ENCODE data around the gene GRIK5. TPM values are rescaled to one million over a fixed set of nuclear protein-coding genes. Genes with fewer than 3 reads are reported as not detected.

The GRIK5 gene
- total RNA-seq, 1 donor from 2014 or later, result 5.1 TPM

DNA sequence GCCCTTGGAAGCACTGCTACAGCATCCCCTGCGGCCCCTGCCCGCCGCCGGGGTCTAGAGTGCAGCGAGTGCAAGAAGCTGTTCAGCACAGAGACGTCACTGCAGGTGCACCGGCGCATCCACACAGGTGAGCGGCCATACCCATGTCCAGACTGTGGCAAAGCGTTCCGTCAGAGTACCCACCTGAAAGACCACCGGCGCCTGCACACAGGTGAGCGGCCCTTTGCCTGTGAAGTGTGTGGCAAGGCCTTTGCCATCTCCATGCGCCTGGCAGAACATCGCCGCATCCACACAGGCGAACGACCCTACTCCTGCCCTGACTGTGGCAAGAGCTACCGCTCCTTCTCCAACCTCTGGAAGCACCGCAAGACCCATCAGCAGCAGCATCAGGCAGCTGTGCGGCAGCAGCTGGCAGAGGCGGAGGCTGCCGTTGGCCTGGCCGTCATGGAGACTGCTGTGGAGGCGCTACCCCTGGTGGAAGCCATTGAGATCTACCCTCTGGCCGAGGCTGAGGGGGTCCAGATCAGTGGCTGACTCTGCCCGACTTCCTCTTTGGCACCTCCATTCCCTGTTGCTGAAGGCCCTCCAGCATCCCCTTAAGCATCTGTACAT is 10.9 kb upstream of the GRIK5 start:
- no peak for ATAC-seq
- DNase-seq (ENCODE audit: missing footprints), result no peak
- intact Hi-C loops (cut with DNase I), result no loop called here

DNA sequence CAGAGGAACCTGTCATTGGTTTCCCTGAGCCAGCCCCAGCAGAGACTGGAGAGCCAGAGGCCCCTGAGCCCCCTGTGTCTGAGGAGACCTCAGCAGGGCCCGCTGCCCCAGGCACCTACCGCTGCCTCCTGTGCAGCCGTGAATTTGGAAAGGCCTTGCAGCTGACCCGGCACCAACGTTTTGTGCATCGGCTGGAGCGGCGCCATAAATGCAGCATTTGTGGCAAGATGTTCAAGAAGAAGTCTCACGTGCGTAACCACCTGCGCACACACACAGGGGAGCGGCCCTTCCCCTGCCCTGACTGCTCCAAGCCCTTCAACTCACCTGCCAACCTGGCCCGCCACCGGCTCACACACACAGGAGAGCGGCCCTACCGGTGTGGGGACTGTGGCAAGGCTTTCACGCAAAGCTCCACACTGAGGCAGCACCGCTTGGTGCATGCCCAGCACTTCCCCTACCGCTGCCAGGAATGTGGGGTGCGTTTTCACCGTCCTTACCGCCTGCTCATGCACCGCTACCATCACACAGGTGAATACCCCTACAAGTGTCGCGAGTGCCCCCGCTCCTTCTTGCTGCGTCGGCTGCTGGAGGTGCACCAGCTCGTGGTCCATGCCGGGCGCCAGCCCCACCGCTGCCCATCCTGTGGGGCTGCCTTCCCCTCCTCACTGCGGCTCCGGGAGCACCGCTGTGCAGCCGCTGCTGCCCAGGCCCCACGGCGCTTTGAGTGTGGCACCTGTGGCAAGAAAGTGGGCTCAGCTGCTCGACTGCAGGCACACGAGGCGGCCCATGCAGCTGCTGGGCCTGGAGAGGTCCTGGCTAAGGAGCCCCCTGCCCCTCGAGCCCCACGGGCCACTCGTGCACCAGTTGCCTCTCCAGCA is 10.1 kb upstream of the GRIK5 start:
- intact Hi-C loops (cut with DNase I), result no loop called here
- DNase-seq (ENCODE audit: missing footprints), result no peak
- no peak for ATAC-seq

DNA sequence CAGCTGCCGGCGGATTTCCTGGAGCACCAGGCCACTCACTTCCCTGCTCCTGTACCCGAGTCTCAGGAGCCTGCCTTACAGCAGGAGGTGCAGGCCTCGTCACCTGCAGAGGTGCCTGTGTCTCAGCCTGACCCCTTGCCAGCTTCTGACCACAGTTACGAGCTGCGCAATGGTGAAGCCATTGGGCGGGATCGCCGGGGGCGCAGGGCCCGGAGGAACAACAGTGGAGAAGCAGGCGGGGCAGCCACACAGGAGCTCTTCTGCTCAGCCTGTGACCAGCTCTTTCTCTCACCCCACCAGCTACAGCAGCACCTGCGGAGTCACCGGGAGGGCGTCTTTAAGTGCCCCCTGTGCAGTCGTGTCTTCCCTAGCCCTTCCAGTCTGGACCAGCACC is 9.3 kb upstream of the GRIK5 start:
- ATAC-seq, result no peak
- DNase-seq (ENCODE audit: missing footprints), result no peak
- intact Hi-C loops (cut with DNase I), result no loop called here

DNA sequence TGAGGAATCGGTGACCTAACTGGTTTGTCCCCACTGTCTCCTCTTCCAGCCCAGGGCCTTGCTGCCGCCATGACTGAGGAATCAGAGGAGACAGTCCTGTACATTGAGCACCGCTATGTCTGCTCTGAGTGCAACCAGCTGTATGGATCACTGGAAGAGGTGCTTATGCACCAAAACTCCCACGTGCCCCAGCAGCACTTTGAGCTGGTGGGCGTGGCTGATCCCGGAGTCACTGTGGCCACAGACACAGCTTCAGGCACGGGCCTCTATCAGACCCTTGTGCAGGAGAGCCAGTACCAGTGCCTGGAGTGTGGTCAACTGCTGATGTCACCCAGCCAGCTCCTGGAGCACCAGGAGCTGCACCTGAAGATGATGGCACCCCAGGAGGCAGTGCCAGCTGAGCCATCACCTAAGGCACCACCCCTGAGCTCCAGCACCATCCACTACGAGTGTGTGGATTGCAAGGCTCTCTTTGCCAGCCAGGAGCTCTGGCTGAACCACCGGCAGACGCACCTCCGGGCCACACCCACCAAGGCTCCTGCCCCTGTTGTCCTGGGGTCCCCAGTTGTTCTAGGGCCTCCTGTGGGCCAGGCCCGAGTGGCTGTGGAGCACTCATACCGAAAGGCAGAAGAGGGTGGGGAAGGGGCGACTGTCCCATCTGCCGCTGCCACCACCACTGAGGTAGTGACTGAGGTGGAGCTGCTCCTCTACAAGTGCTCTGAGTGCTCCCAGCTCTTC is 8.7 kb upstream of the GRIK5 start:
- no peak for DNase-seq (ENCODE audit: missing footprints)
- intact Hi-C loops (cut with DNase I), result no loop called here
- ATAC-seq, result no peak

DNA sequence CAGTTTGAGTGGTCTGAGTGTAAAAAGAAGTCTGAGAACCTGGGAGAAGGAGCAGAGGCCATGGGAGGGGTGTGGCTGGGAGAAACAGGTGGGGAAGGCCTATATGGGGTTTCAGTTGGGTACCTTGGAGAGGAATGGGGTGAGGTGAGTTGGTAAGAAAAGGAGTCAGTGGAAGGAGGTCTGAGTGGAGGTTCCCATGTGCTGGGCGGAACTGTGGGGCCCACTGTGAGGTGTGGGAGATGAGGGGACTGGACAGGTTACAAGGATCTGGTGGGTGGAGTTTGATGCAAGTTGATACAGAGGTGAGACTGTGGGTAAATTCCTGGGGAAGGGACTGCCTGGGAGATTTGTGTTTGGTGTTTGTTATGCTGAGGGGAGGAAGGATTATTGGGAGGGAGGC is 8.1 kb upstream of the GRIK5 start:
- no peak for DNase-seq (ENCODE audit: missing footprints)
- ATAC-seq, result no peak
- intact Hi-C loops (cut with DNase I), result no loop called here

DNA sequence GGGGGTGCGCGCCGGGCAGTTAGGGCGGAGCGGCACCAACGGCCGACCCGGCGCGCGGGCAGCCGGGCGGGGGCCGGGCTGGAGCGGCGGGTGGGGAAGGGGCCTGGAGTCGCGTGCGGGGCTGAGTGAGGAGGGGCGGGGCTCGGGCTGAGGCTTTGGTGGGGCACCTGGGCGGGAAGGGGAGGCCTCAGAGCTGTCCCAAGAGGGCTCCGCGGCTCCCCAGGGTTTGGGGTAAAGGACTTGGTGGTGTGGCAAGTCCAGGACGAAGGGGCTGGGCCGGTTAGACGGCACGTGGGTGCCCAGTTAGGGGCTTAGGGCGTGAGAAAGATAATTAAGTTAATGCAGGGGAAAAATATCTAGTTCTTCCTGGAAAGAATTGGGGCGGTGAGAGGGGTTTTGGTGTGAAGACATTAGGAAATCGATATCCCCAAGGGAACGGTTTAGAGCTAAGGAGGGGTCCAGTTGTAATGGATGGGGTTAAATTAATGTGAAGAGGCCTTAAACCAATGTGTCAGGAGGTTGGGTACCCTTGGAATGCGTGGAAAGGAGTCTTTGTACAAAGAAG is 6.5 kb upstream of the GRIK5 start:
- intact Hi-C loops (cut with DNase I), result no loop called here
- peak; percentile 9 for ATAC-seq

DNA sequence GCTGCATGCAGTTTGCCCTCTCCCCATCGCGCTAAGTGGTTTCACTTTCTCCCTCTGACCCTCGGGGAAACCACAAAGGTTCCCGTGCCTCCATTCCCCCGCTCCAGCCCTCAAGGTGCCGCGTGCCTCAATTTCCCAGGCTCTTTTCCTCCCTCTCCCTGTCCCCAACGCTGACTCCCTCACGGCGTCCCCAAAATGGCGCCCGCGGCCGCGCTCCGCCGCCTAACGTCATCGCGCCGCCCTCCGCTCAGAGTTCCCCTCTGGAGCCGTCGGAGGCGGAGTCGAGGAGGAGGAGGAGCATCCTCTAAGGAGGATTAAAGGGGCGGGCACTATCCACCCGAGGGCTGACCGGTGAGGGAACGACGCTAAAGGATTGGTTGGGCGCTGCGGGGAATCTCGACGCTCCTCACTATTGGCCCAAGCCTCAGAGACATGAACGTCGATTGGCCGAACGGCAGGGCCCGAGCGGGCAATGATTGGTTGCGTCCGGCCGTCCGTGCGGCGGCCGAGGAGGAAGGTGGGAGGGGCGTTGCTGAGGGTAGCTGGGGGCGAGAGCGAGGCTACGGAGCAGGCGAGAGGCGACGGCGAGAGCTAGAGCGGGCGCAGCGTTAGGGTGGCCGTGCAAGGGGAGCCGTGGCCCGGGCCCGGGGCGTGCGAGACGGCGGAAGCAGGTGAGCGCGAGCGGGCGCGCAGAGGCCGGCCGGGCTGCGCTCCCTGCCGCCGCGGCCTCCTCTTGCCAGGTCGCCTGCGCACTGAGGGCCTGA is 5.8 kb upstream of the GRIK5 start, which contains the start of gene ZNF574:
ZNF574 (plus strand) TSS at position 551 of the 764 bp plus-strand sequence. CDS start 2,441 bp downstream, outside the sequence.
- ATAC-seq (peak; percentile 99), DNase-seq (ENCODE audit: missing footprints) (peak; percentile 99)
- intact Hi-C loops (cut with DNase I), result loop anchor here (1.0 to 2.0 kb wide), 2 partner anchors 37 to 81 kb away; partner anchors contain the start of gene ATP1A3

More for the DNA sequence above, 6.5 kb upstream of the GRIK5 start:
- DNase-seq (ENCODE audit: missing footprints), result no peak

DNA sequence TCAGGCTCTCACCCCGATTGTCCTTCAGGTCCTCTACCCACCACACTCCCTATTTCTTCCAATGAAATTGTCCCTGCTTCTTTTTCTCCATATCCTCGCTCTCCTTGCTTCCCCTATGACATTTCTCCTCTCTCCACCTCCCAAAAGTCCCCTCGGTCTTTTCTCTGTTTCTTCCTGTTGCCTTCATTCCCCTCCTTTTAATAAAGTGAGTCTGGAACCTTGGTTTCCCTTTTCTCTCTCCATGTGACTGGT is 5.3 kb upstream of the GRIK5 start:
- ATAC-seq, result no peak
- intact Hi-C loops (cut with DNase I), result loop anchor here (1.0 to 2.0 kb wide), 2 partner anchors 36 to 81 kb away; partner anchors contain the start of gene ATP1A3
- DNase-seq (ENCODE audit: missing footprints), result no peak

DNA sequence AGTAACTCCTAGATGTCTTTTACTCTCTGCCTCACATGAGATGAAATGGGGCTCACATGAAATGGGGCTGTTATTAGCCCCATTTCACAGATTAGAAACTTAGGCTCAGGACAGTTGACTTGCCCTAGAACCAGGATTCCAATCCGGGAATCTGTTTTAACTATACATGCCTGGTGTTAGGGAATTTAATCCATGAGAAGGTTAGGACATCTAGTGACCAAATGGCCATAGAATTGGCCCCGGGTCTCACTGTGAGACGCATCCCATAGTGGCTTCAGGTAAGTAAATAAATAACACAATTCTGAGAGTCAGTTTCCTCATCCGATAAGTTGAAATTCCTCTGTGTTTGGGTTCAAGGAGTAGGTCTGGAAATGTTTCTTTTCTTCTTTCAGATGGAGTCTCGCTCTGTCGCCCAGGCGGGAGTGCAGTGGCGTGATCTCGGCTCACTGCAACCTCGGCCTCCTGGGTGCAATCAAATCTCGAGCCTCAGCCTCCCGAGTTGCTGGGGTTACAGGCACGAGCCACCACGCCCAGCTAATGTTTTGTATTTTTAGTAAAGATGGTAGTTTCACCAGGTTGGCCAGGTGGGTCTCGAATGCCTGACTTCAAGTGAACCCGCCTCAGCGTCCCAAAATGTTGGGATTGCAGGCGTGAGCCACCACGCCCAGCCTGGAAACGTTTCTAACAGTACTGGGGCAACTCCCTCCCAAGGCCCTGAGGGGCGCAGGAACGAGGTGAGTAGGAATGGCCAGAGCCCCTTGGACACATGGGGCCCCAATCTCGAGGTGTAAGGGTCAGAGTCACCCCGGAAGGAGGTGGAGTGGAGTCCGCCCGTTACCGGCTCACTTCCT is 4.7 kb upstream of the GRIK5 start:
- intact Hi-C loops (cut with DNase I), result loop anchor here (1.0 to 2.0 kb wide), 2 partner anchors 36 to 80 kb away; partner anchors contain the start of gene ATP1A3
- no peak for ATAC-seq
- DNase-seq (ENCODE audit: missing footprints), result no peak

DNA sequence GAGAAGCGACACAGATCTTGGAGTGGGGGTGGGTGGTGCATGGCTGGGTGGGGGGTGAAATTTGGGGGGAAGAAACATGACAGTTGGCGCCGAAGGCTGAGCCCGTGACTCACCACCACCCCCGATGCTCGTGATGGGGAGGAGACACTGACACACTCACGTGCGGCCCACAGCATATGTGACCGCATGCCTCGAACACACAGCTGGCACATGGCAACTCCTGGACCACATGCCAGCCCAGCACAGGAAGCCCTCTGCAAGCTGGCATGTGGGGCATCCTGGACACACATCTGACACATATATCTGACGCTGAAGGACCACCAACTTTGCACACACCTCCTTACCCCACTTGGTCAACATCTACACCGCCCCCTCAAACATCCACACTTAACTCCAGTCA is 1.2 kb upstream of the GRIK5 start:
- intact Hi-C loops (cut with DNase I), result no loop called here
- ATAC-seq, result no peak
- no peak for DNase-seq (ENCODE audit: missing footprints)

DNA sequence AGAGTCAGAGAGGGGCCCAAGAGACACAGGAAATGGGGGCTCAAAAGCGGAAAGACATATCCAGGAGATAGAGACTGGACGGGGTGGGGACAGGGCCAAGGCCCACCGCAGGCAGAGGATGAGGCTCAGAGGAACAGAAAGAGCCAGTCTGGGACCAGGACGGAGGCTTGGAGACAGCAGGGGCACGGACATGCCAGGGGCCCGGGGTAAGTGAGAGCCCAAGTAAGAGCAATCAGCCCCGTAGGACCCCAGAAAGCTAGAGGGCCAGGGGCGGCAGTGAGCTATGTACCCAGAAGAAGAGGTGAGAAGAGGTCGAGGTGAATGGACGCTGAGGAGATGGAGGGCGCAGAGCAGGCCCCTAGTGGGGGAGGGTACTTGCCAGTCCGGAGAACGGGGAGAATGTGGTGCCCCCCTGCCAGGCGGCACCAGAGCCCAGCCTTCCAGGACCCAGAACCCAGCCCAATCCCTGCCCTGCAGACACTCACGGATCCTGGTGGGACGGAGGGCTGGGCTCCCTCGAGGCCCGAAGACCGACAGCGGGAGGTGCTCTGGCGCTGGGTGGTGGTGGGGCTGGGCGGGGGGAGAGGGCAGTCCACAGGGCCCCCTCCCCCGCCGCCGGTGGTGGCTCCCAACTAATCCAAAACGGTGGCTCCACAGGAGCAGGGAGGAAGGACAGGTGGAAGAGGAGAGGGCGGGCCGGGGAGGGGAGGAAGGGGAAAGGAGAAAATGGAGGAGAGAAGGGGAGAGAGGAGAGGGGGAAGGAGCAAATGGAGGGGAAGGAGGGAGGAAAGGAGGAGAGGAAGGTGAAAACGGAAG is 1.0 kb downstream of the GRIK5 start:
- no peak for DNase-seq (ENCODE audit: missing footprints)
- intact Hi-C loops (cut with DNase I), result no loop called here
- no peak for ATAC-seq

DNA sequence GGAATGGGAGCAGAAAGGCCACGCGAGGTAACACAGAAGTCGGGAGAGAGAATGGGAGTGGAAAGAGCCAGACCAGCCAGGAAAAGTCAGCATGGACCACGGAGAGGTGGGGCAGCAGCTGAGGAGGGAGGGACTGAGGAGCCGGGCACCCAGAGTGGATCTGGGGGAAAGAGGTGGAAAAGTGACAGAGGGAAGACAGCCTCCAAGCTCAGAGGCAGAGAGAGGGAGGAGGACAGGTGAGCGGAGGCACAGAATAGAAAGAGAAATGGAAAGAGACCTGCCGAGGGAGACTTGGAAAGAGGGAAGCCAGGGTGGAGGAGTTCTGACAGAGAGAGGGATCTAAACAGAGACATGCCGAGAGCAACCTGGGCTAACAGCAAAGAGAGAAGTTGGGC is 1.6 kb downstream of the GRIK5 start:
- intact Hi-C loops (cut with DNase I), result no loop called here
- DNase-seq (ENCODE audit: missing footprints), result no peak
- no peak for ATAC-seq

DNA sequence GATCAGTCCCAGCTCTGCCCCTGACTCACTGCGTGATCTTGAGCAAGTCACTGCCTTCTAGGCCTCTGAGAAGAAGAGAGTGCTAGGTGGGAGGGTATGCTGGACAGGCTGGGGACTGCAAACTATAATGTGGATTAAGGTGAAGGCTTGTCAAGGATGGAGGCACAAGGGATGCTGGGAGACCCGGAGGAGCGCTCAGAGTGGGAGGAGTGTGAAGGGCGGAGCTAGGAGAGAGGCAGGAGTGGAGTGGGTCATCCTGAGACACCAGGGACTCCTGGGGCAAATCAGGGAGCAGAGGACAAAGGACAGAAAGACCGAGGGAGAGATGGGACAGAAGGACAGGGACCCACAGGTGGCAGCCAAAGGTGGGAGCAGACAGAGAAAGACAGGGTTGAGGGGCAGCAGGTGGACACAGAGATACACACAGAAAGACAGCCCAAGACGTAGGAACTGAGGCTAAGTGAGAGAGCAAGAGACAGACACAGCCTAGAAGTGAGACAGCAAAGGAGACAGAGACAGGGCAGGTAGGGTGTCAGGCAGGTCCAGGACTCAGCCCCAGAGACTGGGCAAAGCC is 2.6 kb downstream of the GRIK5 start:
- DNase-seq (ENCODE audit: missing footprints) (no peak), ATAC-seq (no peak)
- intact Hi-C loops (cut with DNase I), result no loop called here

DNA sequence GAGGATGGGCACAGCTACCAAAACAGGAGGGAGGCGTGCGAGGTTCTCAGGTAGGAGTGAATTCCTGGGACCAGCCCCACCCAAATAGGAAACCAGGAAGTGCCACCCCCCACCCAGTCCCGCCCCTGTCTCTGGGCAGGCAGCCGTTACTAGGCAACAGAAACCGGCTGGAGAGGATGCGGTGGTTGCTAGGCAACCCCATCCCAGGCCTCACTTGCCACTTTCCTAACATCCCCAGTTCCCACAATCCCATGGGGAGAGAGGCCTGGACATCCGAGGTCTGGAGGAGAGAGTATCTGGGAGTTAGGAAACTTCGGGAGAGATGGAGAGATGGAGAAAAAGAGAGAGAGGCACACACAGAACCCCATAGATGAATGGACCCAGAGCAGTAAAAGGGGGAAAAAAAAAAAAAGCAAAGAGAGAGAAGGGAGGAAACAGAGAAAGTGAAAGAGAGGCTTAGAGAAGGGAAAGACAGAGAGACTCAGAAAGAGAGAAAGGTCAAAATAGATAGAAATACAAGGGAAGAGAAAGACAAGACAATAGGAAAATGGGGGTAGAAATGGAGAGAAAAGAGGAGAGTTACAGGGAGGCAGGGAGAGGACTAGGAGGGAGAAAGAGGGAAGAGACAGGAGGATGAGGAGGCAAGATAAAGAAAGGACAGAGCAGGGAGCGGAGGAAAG is 3.8 kb downstream of the GRIK5 start:
- DNase-seq (ENCODE audit: missing footprints) (no peak), ATAC-seq (no peak)
- intact Hi-C loops (cut with DNase I), result no loop called here

DNA sequence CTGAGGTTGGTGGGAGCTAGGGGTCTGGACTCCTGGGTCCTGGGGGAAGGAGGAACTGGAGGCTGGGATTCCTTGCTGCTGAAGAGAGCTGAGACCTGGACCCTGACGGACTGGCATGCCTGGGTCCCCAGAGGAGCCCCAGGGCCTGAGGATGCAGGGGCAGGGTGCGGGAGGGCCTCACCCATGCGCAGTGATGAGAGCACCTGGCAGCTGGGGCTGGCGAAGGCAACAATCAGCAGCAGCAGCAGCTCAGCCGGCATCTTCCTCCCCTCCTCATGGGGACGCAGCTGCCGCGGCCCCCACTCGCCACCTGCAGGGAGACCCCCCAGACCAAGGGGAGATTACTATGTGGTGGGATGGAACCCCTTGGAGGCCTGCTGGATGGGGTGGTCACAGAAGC is 4.5 kb downstream of the GRIK5 start:
- DNase-seq (ENCODE audit: missing footprints) (no peak), ATAC-seq (no peak)
- intact Hi-C loops (cut with DNase I), result no loop called here

DNA sequence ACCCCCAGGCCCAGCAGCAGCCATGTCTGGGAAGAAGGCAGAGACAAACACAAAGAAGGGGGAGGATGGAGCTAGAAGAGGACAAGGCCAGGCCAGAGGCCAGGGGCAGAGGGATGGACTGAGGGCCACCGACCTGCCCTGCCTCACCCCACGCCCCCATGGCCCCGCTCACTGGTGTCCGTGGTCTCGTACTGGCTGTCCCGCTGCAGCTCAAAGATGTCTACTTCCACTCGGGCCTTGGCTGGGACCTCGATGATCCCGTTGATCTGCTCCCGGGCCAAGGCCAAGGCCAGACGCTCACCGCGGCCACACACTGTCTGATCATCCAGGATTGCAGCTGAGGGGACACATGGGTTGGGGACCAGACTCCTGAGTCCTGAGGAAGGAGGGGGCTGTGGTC is 5.0 kb downstream of the GRIK5 start:
- no peak for DNase-seq (ENCODE audit: missing footprints)
- no peak for ATAC-seq
- intact Hi-C loops (cut with DNase I), result no loop called here
